MM.1S (cell line): ENCODE results near the gene SDCCAG8.

ENCODE experiments used
- EZH2 ChIP-seq: fragments of 300-600 bp; sonication (generic); optimal IDR thresholded peaks from 2 replicates; pipeline ENCODE3; 2017; ENCODE audit warnings: low read depth, mild to moderate bottlenecking, antibody characterized with exemption, low read length, mixed read lengths
- TF ChIP-seq, protein P1 (sequence below): fragments of 300-600 bp; sonication (generic); IDR thresholded peaks from 2 replicates; pipeline ENCODE4 v1.5.1; 2016; ENCODE audit warnings: antibody characterized with exemption, low read length, mixed read lengths

DNA sequence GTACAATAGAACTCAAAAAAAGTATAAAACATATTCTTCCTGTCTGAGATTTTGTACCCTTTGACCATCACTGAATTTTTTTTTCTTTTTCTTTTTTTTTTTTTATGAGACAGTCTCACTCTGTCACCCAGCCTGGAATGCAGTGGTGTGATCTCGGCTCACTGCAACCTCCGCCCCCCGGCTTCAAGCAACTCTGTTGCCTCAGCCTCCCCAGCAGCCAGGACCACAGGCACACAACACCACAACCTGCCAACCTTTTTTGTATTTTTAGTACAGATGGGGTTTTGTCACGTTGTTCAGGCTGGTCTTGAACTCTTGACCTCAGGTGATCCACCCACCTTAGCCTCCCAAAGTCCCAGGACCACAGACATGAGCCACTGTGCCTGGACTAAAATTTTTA lies 10.4 kb downstream of the SDCCAG8 start:
- TF ChIP-seq, protein P1, sequence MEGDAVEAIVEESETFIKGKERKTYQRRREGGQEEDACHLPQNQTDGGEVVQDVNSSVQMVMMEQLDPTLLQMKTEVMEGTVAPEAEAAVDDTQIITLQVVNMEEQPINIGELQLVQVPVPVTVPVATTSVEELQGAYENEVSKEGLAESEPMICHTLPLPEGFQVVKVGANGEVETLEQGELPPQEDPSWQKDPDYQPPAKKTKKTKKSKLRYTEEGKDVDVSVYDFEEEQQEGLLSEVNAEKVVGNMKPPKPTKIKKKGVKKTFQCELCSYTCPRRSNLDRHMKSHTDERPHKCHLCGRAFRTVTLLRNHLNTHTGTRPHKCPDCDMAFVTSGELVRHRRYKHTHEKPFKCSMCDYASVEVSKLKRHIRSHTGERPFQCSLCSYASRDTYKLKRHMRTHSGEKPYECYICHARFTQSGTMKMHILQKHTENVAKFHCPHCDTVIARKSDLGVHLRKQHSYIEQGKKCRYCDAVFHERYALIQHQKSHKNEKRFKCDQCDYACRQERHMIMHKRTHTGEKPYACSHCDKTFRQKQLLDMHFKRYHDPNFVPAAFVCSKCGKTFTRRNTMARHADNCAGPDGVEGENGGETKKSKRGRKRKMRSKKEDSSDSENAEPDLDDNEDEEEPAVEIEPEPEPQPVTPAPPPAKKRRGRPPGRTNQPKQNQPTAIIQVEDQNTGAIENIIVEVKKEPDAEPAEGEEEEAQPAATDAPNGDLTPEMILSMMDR, result no peak
- TF ChIP-seq EZH2, result no peak
